A673 (cell line): ENCODE measurements around the gene RNASET2.

Experiments
- CTCF ChIP-seq: fragments of 300-800, 200-600 bp; sonication (generic); conservative IDR thresholded peaks from 2 replicates; pipeline ENCODE4 v1.5.1; 2017; ENCODE audit warnings: low read depth, mild to moderate bottlenecking, antibody characterized with exemption, low read length, moderate library complexity, mixed read lengths
- EZH2 ChIP-seq: fragments of 200-600 bp; sonication (generic); IDR thresholded peaks from 2 replicates; pipeline ENCODE4 v1.6.1; 2017; ENCODE audit warnings: borderline replicate concordance, low read depth, mild to moderate bottlenecking, mixed read lengths, antibody characterized with exemption, low read length; ENCODE audit not compliant: poor library complexity, severe bottlenecking

GRCh38 chr6:166906376-166907044, 49.8 kb downstream of the RNASET2 start:
- TF ChIP-seq CTCF (no peak), EZH2 (no peak)
